MCF 10A (cell line): ENCODE results near the gene D2HGDH. TPM values are rescaled to one million over a fixed set of nuclear protein-coding genes. Genes with fewer than 3 reads are reported as not detected.
"Not testable (repeated sequence)": the region's sequence is repeated elsewhere in the genome, so short reads cannot be mapped to it uniquely, and the experiment has no call there.

Experiments used
- BruUV-seq: library from RNA; stranded (reverse); fragments of 400-500 nt; replicated peaks from 2 replicates; lab custom pipeline; 2021; lab: Mats Ljungman, UMichigan
- CTCF ChIA-PET: fragments of 300-600 bp; sonication (Branson Sonifier 250); formaldehyde crosslinking; extraction: SDS; loops from one replicate; lab custom pipeline; 2021; ENCODE audit warnings: antibody characterized with exemption, inconsistent platforms; lab: Yijun Ruan, JAX
- POLR2A ChIA-PET: fragments of 300-600, 350-650 bp; sonication (Branson Sonifier 250); formaldehyde crosslinking; extraction: SDS; loops from one replicate; lab custom pipeline; 2020; ENCODE audit warnings: antibody characterized with exemption, inconsistent platforms; lab: Yijun Ruan, JAX
- DNase-seq: peaks from one replicate; pipeline ENCODE4 v3.0.0-alpha.2; 2018; ENCODE audit not compliant: unreplicated experiment
- H3K27ac Mint-ChIP-seq: one replicate; pipeline ENCODE4 v1.8.0; 2022; ENCODE audit warnings: mild to moderate bottlenecking, low read depth, mixed read lengths; ENCODE audit not compliant: unreplicated experiment
- H3K27me3 Mint-ChIP-seq: one replicate; pipeline ENCODE4 v1.8.0; 2022; ENCODE audit warnings: mixed read lengths; ENCODE audit not compliant: insufficient read depth, unreplicated experiment
- H3K36me3 Mint-ChIP-seq: one replicate; pipeline ENCODE4 v1.8.0; 2022; ENCODE audit warnings: mild to moderate bottlenecking, moderate library complexity, mixed read lengths; ENCODE audit not compliant: insufficient read depth, unreplicated experiment
- H3K4me1 Mint-ChIP-seq: one replicate; pipeline ENCODE4 v1.8.0; 2022; ENCODE audit warnings: mixed read lengths; ENCODE audit not compliant: insufficient read depth, unreplicated experiment
- H3K4me3 Mint-ChIP-seq: one replicate; pipeline ENCODE4 v1.8.0; 2022; ENCODE audit warnings: mild to moderate bottlenecking, moderate library complexity, mixed read lengths; ENCODE audit not compliant: unreplicated experiment
- H3K9me3 Mint-ChIP-seq: one replicate; pipeline ENCODE4 v1.8.0; 2022; ENCODE audit warnings: mixed read lengths; ENCODE audit not compliant: unreplicated experiment
- CTCF ChIP-seq: fragments of 200-600 bp; IDR thresholded peaks from one replicate; pipeline ENCODE4 v1.8.0; 2022; ENCODE audit warnings: antibody characterized with exemption, mild to moderate bottlenecking; ENCODE audit not compliant: unreplicated experiment
- intact Hi-C: fragments of 100-400 bp; cut with micrococcal nuclease; formaldehyde crosslinking; loops from 2 replicates; pipeline ENCODE4 v1.14.1; 2022
- total RNA-seq: library from RNA; stranded (reverse); gene quantifications from 2 replicates; pipeline ENCODE4 v1.2.3, GENCODE V29; 2022

D2HGDH gene
- total RNA-seq, 1 experiment from 2014 or later, result 41.5 TPM

- ChIA-PET POLR2A (no interaction called here), CTCF (no interaction called here)
- H3K4me1 Mint-ChIP-seq, result no peaks in the 10 kb centered on the region
- no peak for TF ChIP-seq CTCF
- no peaks in the 10 kb centered on the region for H3K9me3 Mint-ChIP-seq
- no peaks in the 10 kb centered on the region for H3K27me3 Mint-ChIP-seq
- no peak overlapping the region for H3K27ac Mint-ChIP-seq
- intact Hi-C loops, result no loop called here
- H3K4me3 Mint-ChIP-seq, result no peak overlapping the region
- DNase-seq, result no peak
- BruUV-seq, result no TSS peak
- H3K36me3 Mint-ChIP-seq, result peaks cover 53% of the 10 kb centered on the region
These were observed 20.7 kb downstream of the D2HGDH start for GRCh38 chr2:241755166-241755565.

GRCh38 chr2:241755777-241756176 is 21.3 kb downstream of the D2HGDH start:
- peaks cover 57% of the 10 kb centered on the region for H3K36me3 Mint-ChIP-seq
- POLR2A ChIA-PET, result no interaction called here
- H3K9me3 Mint-ChIP-seq, result no peaks in the 10 kb centered on the region
- no peak overlapping the region for H3K4me3 Mint-ChIP-seq
- H3K27ac Mint-ChIP-seq, result no peak overlapping the region
- no peaks in the 10 kb centered on the region for H3K4me1 Mint-ChIP-seq
- DNase-seq, result no peak
- no peaks in the 10 kb centered on the region for H3K27me3 Mint-ChIP-seq
- CTCF ChIA-PET, result interaction anchor here (0.6 kb wide), 1 partner anchor 9 kb away, joined by 3 read pairs; no protein-coding TSS in a partner anchor
- BruUV-seq, result no TSS peak
- TF ChIP-seq CTCF, result no peak
- intact Hi-C loops, result no loop called here

- no peaks in the 10 kb centered on the region for H3K27me3 Mint-ChIP-seq
These were observed 24.8 kb downstream of the D2HGDH start for GRCh38 chr2:241759067-241759807.

GRCh38 chr2:241759893-241760292 is 25.5 kb downstream of the D2HGDH start:
- intact Hi-C loops, H3K4me1 Mint-ChIP-seq, H3K27me3 Mint-ChIP-seq: not testable (repeated sequence)

More at GRCh38 chr2:241759067-241759807, 24.8 kb downstream of the D2HGDH start:
- CTCF ChIA-PET, result interaction anchor here (1.0 kb wide), 1 partner anchor 120 kb away, joined by 3 read pairs; no protein-coding TSS in a partner anchor
- Mint-ChIP-seq H3K36me3 (peaks cover 65% of the 10 kb centered on the region), H3K27ac (no peak overlapping the region), H3K9me3 (no peaks in the 10 kb centered on the region), H3K4me1 (no peaks in the 10 kb centered on the region), H3K4me3 (no peak overlapping the region)
- TF ChIP-seq CTCF, result no peak
- no peak for DNase-seq
- intact Hi-C loops, result no loop called here
- POLR2A ChIA-PET, result no interaction called here
- BruUV-seq, result no TSS peak

More at GRCh38 chr2:241759893-241760292, 25.5 kb downstream of the D2HGDH start:
- peaks cover 58% of the 10 kb centered on the region for H3K36me3 Mint-ChIP-seq
- DNase-seq, H3K4me3 Mint-ChIP-seq, H3K27ac Mint-ChIP-seq, BruUV-seq, H3K9me3 Mint-ChIP-seq, POLR2A ChIA-PET: not testable (repeated sequence)
- CTCF ChIA-PET, result interaction anchor here (1.0 kb wide), 1 partner anchor 119 kb away, joined by 3 read pairs; no protein-coding TSS in a partner anchor
